KOPT-K1 (cell line): ENCODE results near the gene ZNF365.

Experiments used
- H3K27ac ChIP-seq: fragments of 200-600 bp; sonication (generic); 2 replicates; pipeline ENCODE4 v1.5.1; 2016; ENCODE audit warnings: antibody characterized with exemption, mild to moderate bottlenecking, low read depth, low read length; ENCODE audit not compliant: poor library complexity, severe bottlenecking
- H3K36me3 ChIP-seq: fragments of 200-600 bp; sonication (generic); 2 replicates; pipeline ENCODE4 v1.5.1; 2017; ENCODE audit warnings: antibody characterized with exemption, mild to moderate bottlenecking, low read length, moderate library complexity; ENCODE audit not compliant: insufficient read depth
- H3K9me3 ChIP-seq: fragments of 200-600 bp; sonication (generic); 2 replicates; pipeline ENCODE4 v1.5.1; 2017; ENCODE audit warnings: antibody characterized with exemption, low read length, mild to moderate bottlenecking; ENCODE audit not compliant: insufficient read depth, poor library complexity, severe bottlenecking

Gene ZNF365, protein sequence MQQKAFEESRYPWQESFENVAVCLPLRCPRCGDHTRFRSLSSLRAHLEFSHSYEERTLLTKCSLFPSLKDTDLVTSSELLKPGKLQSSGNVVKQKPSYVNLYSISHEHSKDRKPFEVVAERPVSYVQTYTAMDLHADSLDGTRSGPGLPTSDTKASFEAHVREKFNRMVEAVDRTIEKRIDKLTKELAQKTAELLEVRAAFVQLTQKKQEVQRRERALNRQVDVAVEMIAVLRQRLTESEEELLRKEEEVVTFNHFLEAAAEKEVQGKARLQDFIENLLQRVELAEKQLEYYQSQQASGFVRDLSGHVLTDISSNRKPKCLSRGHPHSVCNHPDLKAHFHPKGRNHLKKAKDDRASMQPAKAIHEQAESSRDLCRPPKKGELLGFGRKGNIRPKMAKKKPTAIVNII

DNA sequence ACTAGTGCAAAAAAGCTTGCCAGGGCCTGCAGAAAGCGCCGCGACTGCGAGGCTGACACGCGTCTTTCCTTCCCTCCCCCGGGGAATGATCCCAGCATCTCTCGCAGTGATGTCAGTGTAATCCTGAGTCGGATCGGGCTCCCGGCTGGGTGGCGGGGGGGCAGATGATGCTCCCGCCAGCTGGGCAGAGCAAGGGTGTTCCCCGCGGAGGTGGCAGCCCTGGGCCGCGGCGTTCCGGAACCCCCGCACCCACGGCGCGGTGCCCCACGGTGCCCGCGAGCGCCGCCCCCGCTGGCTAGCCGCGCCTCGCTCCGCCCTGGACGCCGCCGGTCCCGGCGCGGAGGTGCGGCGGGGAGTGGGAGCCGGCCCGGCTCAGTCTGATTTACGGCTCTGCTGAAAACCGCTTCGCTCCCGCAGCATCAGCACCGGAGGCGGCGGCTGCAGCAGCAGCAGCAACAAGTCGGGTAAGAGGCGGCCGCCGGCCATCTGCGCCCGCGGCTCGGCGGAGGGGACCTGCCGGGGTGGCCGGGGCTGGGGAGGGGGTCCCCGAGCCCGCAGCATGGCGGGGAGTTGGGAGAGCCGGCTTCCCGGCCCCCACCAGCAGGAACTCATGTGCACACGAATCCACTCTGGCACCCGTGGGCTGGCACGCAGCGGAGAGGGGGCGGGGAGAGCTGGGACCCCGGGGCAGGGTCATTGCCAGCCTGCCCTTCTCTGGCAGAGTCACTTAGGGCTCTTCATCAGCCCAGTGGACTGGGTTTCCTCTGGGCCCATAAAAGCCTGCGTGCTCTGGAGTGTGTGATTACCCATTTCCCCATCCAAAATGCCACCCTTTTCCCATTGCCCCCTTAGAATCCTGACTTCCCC, at the start of gene ZNF365:
ZNF365 (plus strand) TSS at position 375 of the 867 bp plus-strand sequence. CDS start 1,825 bp downstream, outside the sequence.
- Histone ChIP-seq H3K9me3 (no peaks in the 10 kb centered on the region), H3K27ac (no peak within 1 kb of the TSS), H3K36me3 (no peaks in the 10 kb centered on the region)

DNA sequence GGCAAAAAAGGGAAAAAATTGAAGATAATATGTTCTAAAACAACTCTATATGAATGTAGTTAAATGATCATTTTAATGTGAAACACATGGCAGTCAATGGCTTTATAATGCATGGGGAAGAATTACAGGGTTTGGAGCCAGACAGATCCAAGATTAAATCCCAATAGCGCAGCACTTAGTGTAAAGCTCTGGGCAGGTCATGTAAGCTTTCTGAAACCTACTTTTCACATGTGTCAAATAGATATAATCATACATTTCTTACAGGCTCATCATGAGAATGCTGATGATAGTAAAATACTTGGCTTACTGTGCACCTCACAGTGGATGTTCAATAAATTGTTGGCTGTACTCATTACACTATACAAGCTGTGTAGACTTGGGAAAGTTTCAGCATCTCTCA, 48.0 kb upstream of the ZNF365 start:
- Histone ChIP-seq H3K27ac (no peak overlapping the region), H3K36me3 (no peaks in the 10 kb centered on the region), H3K9me3 (no peaks in the 10 kb centered on the region)

DNA sequence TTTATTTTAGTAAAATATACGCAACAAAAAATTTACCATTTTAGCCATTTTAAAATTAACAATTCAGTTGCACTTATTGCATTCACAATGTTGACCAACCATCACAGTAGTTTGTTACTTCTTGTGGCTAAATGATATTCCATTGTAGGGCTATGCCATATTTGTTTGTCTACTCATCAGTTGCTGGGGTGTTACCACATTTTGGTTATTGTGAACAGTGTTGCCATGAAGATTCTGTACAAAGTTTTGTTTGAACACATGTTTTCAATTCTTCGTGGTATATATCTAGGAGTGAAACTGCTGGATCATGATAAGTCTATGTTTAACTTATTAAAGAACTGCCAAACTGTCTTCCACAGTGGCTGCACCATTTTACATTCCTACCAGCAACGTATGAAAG, 46.3 kb upstream of the ZNF365 start:
- Histone ChIP-seq H3K27ac (no peak overlapping the region), H3K36me3 (no peaks in the 10 kb centered on the region), H3K9me3 (peaks cover 5% of the 10 kb centered on the region)

DNA sequence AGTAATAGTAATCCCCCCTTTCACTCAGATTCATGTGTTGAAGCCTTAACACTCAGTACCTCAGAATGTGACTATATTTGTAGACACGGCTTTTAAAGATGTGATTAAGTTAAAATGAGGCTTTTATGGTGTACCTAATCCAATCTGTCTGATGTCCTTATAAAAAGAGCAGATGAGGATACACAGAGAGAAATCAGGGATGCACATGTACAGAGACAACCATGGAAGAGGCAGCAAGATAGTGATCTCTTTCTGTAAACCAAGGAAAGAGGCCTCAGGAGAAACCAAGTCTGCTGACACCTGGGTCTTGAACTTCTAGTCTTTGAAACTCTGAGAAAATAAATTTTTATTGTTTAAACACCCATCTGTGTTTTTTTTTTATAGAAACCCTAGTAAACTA, 44.0 kb upstream of the ZNF365 start:
- Histone ChIP-seq H3K27ac (no peak overlapping the region), H3K9me3 (peaks cover 5% of the 10 kb centered on the region), H3K36me3 (no peaks in the 10 kb centered on the region)

DNA sequence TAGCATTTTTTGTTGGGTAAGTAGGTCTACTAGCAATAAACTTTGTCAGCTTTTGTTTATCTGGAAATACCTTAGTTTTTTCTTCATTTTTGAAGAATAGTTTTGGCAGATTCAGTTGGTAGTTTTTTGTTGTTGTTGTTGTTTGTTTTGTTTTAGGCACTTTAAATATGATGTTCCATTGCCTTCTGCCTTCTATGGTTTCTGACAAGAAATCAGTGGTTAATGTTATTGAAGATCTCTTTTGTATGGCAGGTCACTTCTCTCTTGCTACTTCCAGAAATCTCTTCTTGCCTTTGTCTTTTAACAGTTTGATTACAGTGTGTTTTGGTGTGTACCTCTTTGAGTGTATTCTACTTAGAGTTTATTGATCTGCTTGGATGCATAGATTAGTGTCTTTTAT, 41.8 kb upstream of the ZNF365 start:
- Histone ChIP-seq H3K9me3 (peaks cover 5% of the 10 kb centered on the region), H3K27ac (no peak overlapping the region), H3K36me3 (no peaks in the 10 kb centered on the region)

DNA sequence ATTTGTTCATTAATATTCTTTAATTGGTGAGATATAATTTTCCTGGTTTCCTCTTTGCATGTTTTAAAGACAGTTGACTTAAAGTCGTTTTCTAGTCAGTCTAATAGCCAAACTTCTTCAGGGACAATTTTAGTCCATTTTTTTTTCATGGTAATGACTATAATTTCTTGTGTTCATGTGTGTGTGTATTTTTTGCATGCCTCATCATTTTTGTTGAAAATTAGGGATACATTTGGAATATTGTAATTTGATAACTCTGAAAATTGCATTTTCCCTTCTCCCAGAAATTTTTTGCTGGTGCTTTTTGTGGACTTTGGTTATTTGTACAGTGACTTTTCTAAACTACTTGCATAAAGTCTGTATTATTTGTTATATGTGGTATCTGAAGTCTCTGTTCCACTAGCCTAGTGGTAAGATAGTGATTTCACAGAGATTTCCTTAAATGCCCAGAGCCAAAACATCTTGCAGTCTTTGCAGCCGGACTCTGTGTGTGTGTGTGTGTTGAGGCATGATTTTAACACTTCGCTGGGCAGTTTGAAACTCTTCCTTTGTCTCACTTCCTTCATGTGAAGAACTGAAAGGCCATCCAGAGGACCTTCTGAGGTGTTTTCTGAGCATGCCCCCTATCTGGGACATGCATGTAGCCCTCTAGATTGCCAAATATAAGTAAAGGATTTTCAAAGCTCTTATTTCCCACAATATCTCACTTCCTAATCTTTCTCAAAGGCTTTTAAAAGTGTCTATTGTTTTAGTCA, 40.9 kb upstream of the ZNF365 start:
- Histone ChIP-seq H3K36me3 (no peaks in the 10 kb centered on the region), H3K9me3 (peaks cover 5% of the 10 kb centered on the region), H3K27ac (no peak overlapping the region)

DNA sequence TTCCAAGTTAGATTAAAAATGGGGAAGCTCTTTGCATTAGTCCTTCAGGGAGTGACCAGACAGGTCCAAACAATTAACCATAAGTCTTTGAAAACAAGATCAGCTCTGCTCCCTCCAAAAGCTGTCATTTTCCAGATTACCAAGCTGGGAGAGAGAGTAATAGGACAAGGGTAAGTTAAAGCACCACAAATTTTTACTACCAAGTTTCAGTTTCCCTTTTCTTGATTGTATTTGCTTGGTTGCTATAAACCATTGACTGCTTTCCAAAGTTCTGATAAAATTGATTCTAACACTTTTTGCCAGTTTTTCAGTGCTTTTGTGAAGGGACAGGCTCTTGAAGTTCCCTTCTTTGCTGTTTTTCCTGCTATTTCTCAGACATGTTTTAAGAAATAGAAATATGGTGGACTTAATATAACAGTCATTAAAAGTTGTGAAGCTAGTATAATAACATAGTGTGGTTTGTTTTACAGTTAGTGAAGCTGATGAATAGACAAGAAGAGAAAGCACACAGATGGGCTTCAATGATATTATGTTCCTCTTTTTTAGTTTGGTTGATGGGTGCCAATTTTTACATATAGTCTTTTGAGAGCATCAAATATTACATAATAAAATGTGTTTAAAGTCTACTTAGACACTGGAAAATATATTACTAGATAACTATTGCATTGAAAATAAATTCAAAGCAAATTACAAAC, 40.0 kb upstream of the ZNF365 start:
- Histone ChIP-seq H3K27ac (no peak overlapping the region), H3K36me3 (no peaks in the 10 kb centered on the region), H3K9me3 (peaks cover 5% of the 10 kb centered on the region)

DNA sequence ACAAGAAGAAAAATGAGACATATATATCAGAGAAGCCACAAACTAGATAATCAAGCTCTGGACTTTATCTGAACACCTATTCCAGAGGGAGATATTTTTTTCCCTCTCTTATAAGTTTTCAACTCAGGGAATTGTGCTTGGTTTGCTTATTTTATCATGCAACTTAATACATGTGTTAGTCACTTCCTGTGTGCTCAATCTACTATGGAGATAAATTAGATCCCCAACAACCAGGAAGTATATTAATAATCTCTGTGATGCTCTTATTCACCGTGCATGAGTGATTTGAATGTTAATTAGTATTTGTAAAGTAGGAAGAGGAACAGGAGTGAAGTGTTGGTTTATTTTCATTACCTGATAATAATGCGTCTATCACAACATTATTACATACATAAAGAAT, 38.8 kb upstream of the ZNF365 start:
- Histone ChIP-seq H3K36me3 (no peaks in the 10 kb centered on the region), H3K27ac (no peak overlapping the region), H3K9me3 (peaks cover 8% of the 10 kb centered on the region)

DNA sequence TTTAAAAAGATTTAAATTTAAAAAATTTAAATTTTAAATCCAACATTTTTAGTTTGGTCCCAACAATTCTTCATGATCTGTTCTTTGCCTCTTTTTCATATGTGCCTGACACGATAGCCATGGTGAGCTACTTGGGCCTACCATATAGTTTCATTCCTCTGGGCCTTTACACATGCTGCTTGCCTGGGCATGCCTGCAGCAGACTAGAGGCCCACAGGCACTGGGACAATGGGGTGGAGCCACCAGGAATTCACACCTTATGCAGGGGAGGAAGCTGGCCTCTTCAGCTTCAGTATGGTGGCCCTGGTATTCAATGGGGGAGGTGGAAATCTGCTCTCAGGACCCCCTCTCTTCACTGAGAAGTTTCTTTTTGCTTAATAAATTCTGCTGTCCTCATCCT, 37.8 kb upstream of the ZNF365 start:
- H3K27ac ChIP-seq, result no peak overlapping the region
- H3K36me3 ChIP-seq, result no peaks in the 10 kb centered on the region

DNA sequence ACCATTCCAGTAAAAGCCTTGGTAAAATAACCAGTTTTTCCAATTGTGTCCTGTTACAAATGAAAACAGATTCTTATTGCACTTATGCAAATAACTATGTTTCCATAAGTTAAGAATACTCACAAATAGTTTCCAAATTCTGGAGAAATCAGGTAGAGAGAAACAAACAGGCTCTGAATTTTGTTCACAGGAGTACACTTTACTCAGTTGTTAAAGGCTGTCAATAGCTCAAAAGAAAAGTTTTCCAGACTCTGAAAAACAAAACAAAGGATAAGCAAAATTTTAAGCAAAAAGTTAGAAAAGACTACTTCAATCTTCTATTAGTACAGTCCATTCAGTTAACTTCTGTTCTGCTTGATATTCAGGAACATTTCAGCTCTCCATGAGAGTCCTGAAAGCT, 32.8 kb upstream of the ZNF365 start:
- peaks cover 50% of the 10 kb centered on the region for H3K9me3 ChIP-seq
- H3K27ac ChIP-seq, result no peak overlapping the region
- no peaks in the 10 kb centered on the region for H3K36me3 ChIP-seq

More for the DNA sequence above, 37.8 kb upstream of the ZNF365 start:
- peaks cover 18% of the 10 kb centered on the region for H3K9me3 ChIP-seq

DNA sequence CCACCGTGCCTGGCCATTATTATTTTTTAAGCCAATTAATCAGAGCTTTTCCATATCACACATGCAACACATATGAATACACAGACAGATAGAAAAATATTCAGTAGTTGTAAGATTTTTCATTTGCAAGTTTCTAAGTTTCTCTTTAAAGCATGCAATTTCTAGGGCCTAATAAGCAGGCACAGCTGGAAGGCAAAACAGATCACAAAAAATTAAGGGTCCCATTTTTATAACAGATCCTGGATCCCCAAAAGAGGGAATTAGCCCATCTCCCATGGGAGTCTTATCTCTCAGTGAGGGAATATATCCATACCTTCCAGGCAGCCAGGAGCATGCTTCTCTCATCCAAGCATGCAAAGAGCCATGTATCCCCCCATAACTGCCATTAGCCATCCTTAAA, 31.2 kb upstream of the ZNF365 start:
- peaks cover 55% of the 10 kb centered on the region for H3K9me3 ChIP-seq
- no peak overlapping the region for H3K27ac ChIP-seq
- no peaks in the 10 kb centered on the region for H3K36me3 ChIP-seq

DNA sequence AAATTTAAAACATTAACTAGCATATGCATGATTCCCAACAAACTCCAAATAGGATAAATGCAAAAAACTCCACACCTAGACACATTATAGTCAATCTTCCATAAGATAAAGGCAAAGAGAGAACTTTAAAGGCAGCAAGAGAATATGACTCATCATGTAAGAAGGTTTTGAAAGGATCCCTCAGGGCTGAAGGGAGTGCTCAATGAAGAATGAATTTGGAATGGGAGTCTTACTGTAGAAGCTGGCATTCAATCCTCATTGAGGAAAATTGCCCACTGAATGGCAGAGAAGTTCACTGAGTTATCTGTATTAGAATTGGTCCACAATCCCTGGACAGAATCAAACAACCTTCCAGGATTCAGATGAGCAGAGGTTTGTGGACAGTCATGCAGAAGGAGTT, 26.1 kb upstream of the ZNF365 start:
- Histone ChIP-seq H3K36me3 (no peaks in the 10 kb centered on the region), H3K9me3 (peaks cover 26% of the 10 kb centered on the region)

DNA sequence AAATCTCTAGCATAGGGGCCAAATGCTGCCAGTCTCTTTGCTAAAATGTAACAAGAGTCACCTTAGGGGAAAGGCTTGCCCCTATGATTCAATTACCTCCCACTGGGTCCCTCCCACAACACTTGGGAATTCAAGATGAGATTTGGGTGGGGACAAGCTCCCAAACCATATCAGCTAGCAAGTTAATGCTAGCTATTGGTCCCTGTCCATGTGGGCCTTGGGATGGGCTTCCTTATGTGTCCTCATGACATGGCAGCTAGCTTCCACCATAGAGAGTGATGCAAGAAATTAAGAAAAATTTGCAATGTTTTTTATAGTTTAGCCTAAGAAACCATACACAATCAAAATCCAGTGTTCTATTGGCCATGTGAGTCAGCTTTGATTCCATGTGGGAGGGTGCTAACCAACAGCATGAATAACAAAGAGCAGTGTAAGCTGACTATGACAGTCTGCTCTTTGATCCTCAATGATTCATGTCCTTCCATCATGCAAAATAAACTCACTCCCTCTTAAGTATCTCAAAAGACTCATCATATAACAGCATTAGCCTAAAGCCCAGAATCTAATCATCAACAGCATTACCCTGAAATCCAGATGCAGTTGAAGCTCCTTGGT, 21.7 kb upstream of the ZNF365 start:
- no peaks in the 10 kb centered on the region for H3K36me3 ChIP-seq
- H3K27ac ChIP-seq, result no peak overlapping the region
- H3K9me3 ChIP-seq, result peaks cover 7% of the 10 kb centered on the region

More for the DNA sequence above, 26.1 kb upstream of the ZNF365 start:
- no peak overlapping the region for H3K27ac ChIP-seq

DNA sequence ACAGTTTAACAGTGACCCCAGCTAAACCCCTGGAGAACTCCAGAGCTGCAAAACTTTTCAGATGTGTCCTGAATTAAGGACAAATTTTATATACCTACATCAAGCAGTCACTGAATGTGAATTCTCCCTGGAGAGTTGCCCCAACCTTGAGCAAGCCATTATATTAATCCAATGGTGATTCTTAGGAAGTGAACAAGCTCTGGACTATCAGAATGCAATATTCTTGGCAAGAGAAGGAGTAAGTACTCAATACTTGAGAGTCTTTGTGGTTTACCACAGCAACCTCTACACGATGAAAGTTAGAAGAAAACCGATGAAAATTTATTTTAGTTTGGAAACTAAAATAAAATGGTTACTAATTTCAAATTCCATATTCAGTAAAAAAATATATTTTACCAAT, 19.3 kb upstream of the ZNF365 start:
- Histone ChIP-seq H3K9me3 (no peaks in the 10 kb centered on the region), H3K36me3 (no peaks in the 10 kb centered on the region), H3K27ac (no peak overlapping the region)
